H1 (cell line): ENCODE measurements around the gene CACNA2D1. TPM values are rescaled to one million over a fixed set of nuclear protein-coding genes. Genes with fewer than 3 reads are reported as not detected.

Source experiments
- CTCF ChIA-PET: fragments of 300-600 bp; sonication (Branson Sonifier 250); formaldehyde crosslinking; loops from one replicate; lab custom pipeline; 2021; ENCODE audit not compliant: partially characterized antibody; lab: Charles Lee
- POLR2A ChIA-PET: fragments of 300-600 bp; sonication (Branson Sonifier 250); formaldehyde crosslinking; loops from one replicate; lab custom pipeline; 2021; ENCODE audit warnings: inconsistent platforms; ENCODE audit not compliant: partially characterized antibody; lab: Charles Lee
- DNase-seq, 2 experiments: peaks; one replicate each; pipeline versions ENCODE4 v3.0.0 to v3.0.0-alpha.2; 2010 to 2022; ENCODE audit warnings: low spot score in 2 of 2, low read depth in 1 of 2, mixed read lengths in 1 of 2
- FAIRE-seq: peaks from 2 replicates; lab custom pipeline; 2011; peaks lifted over from hg19 to GRCh38; lab: Jason Lieb, UNC
- H2AFZ ChIP-seq: 2 replicates; pipeline ENCODE4 v1.8.1; 2012; ENCODE audit warnings: low read length, inconsistent platforms
- H2AK5ac ChIP-seq: 2 replicates; pipeline ENCODE4 v1.6.1; 2013; ENCODE audit warnings: low read depth, low read length
- H2BK120ac ChIP-seq: replicated peaks from 2 replicates; pipeline ENCODE3; 2013; ENCODE audit warnings: low read depth, low read length, inconsistent platforms
- H2BK12ac ChIP-seq: 2 replicates; pipeline ENCODE4 v1.6.1; 2013; ENCODE audit warnings: low read depth, low read length
- H2BK15ac ChIP-seq: 2 replicates; pipeline ENCODE4 v1.6.1; 2013; ENCODE audit warnings: low read length
- H2BK20ac ChIP-seq: 2 replicates; pipeline ENCODE4 v1.6.1; 2013; ENCODE audit warnings: low read length
- H2BK5ac ChIP-seq: 2 replicates; pipeline ENCODE4 v1.6.1; 2013; ENCODE audit warnings: low read depth, low read length
- H3K14ac ChIP-seq: 2 replicates; pipeline ENCODE4 v1.6.1; 2013; ENCODE audit warnings: inconsistent platforms; ENCODE audit not compliant: insufficient read length
- H3K18ac ChIP-seq: 2 replicates; pipeline ENCODE4 v1.6.1; 2013; ENCODE audit warnings: low read length; ENCODE audit errors: extremely low read depth
- H3K23ac ChIP-seq: 2 replicates; pipeline ENCODE4 v1.6.1; 2013; ENCODE audit warnings: inconsistent platforms; ENCODE audit not compliant: insufficient read length
- H3K23me2 ChIP-seq: 2 replicates; pipeline ENCODE4 v1.6.1; 2013; ENCODE audit warnings: low read depth, low read length
- H3K27ac ChIP-seq: 2 replicates; pipeline ENCODE4 v1.6.1; 2011; ENCODE audit warnings: low read depth, low read length, inconsistent platforms
- H3K27me3 ChIP-seq, 4 experiments: replicated peaks in 1 of 4; 1 replicate in 1 of 4; 2 replicates in 3 of 4; pipeline versions ENCODE4 v1.6.1 to v1.8.1; 2011 to 2013; ENCODE audit warnings: low read length in 3 of 4, mild to moderate bottlenecking in 3 of 4, inconsistent platforms in 2 of 4, mixed read lengths in 2 of 4, moderate library complexity in 1 of 4; ENCODE audit not compliant: control insufficient read depth in 3 of 4, insufficient read depth in 3 of 4; ENCODE audit errors: extremely low read depth in 1 of 4
- H3K36me3 ChIP-seq, 4 experiments: 2 replicates each; pipeline versions ENCODE4 v1.6.1 to v1.8.1; 2011 to 2013; ENCODE audit warnings: mild to moderate bottlenecking in 4 of 4, low read length in 3 of 4, moderate library complexity in 2 of 4, control low read depth in 1 of 4, inconsistent platforms in 1 of 4; ENCODE audit not compliant: insufficient read depth in 4 of 4, control insufficient read depth in 2 of 4
- H3K4ac ChIP-seq: replicated peaks from 2 replicates; pipeline ENCODE3; 2013; ENCODE audit warnings: low read length, low read depth, mixed read lengths, inconsistent platforms; ENCODE audit not compliant: insufficient read length
- H3K4me1 ChIP-seq, 4 experiments: replicated peaks in 1 of 4; 1 replicate in 1 of 4; 2 replicates in 3 of 4; pipeline versions ENCODE4 v1.6.1 to v1.8.1; 2011 to 2013; ENCODE audit warnings: low read length in 3 of 4, inconsistent platforms in 2 of 4, mixed read lengths in 1 of 4; ENCODE audit not compliant: insufficient read depth in 4 of 4, control insufficient read depth in 3 of 4
- H3K4me2 ChIP-seq, 2 experiments: 2 replicates each; pipeline versions ENCODE4 v1.6.1 to v1.8.1; 2011 to 2013; ENCODE audit warnings: low read depth in 2 of 2, low read length in 2 of 2, control low read depth in 1 of 2, inconsistent platforms in 1 of 2, mild to moderate bottlenecking in 1 of 2; ENCODE audit not compliant: insufficient read depth in 1 of 2
- H3K4me3 ChIP-seq, 4 experiments: fragments of 200-600, 300-600 bp in 1 of 4; sonication (generic), shearing (Covaris generic), sonication (Bioruptor Twin) in 1 of 4; 2 replicates each; pipeline versions ENCODE4 v1.5.1 to v1.8.1; 2011 to 2016; ENCODE audit warnings: low read length in 4 of 4, low read depth in 3 of 4, control low read depth in 2 of 4, inconsistent platforms in 2 of 4, mild to moderate bottlenecking in 2 of 4, mixed read lengths in 1 of 4, moderate library complexity in 1 of 4; ENCODE audit not compliant: insufficient read depth in 2 of 4; ENCODE audit errors: extremely low read depth in 1 of 4
- H3K56ac ChIP-seq: replicated peaks from 2 replicates; pipeline ENCODE3; 2013; ENCODE audit warnings: low read depth, mild to moderate bottlenecking, mixed read lengths, low read length, inconsistent platforms; ENCODE audit not compliant: insufficient read length
- H3K79me1 ChIP-seq: 2 replicates; pipeline ENCODE4 v1.6.1; 2013; ENCODE audit warnings: low read depth, low read length, control low read depth
- H3K79me2 ChIP-seq, 2 experiments: 2 replicates each; pipeline versions ENCODE4 v1.6.1 to v1.8.1; 2012 to 2013; ENCODE audit warnings: low read length in 2 of 2, mild to moderate bottlenecking in 2 of 2, inconsistent platforms in 1 of 2; ENCODE audit not compliant: insufficient read depth in 2 of 2, control insufficient read depth in 1 of 2
- H3K9ac ChIP-seq, 4 experiments: replicated peaks in 1 of 4; 1 replicate in 1 of 4; 2 replicates in 3 of 4; pipeline versions ENCODE4 v1.6.1 to v1.8.1; 2011 to 2013; ENCODE audit warnings: low read depth in 3 of 4, low read length in 3 of 4, control low read depth in 2 of 4, mild to moderate bottlenecking in 2 of 4, moderate library complexity in 2 of 4, inconsistent platforms in 1 of 4; ENCODE audit errors: extremely low read depth in 1 of 4
- H3K9me3 ChIP-seq, 2 experiments: 2 replicates each; pipeline versions ENCODE4 v1.6.1 to v1.8.1; 2012 to 2013; ENCODE audit warnings: mild to moderate bottlenecking in 2 of 2, moderate library complexity in 2 of 2, control low read depth in 1 of 2, inconsistent platforms in 1 of 2, low read depth in 1 of 2, low read length in 1 of 2, mixed read lengths in 1 of 2; ENCODE audit not compliant: insufficient read depth in 2 of 2
- H4K20me1 ChIP-seq, 2 experiments: replicated peaks in 1 of 2; 2 replicates each; pipeline versions ENCODE3 to v1.8.1; 2011 to 2013; ENCODE audit warnings: inconsistent platforms in 2 of 2, low read length in 2 of 2, mild to moderate bottlenecking in 1 of 2; ENCODE audit not compliant: insufficient read depth in 2 of 2, control insufficient read depth in 1 of 2
- H4K5ac ChIP-seq: 2 replicates; pipeline ENCODE4 v1.6.1; 2013; ENCODE audit warnings: low read length, low read depth, mixed read lengths, inconsistent platforms; ENCODE audit not compliant: insufficient read length
- H4K8ac ChIP-seq: 2 replicates; pipeline ENCODE4 v1.8.0; 2013; ENCODE audit warnings: mild to moderate bottlenecking, moderate library complexity, low read length, inconsistent platforms; ENCODE audit not compliant: insufficient read depth; ENCODE audit errors: extremely low read depth
- H4K91ac ChIP-seq: replicated peaks from 2 replicates; pipeline ENCODE3; 2013; ENCODE audit warnings: low read length, mixed read lengths, inconsistent platforms; ENCODE audit not compliant: insufficient read length
- E2F6 ChIP-seq: IDR thresholded peaks from 2 replicates; pipeline ENCODE4 v1.6.1; 2012; ENCODE audit warnings: inconsistent platforms
- EGR1 ChIP-seq: IDR thresholded peaks from 2 replicates; pipeline ENCODE4 v1.6.1; 2011; ENCODE audit warnings: low read depth, low read length, borderline replicate concordance
- GTF2F1 ChIP-seq: IDR thresholded peaks from 2 replicates; pipeline ENCODE4 v1.6.1; 2012; ENCODE audit warnings: low read depth, low read length, improper control_type of control experiment, borderline replicate concordance
- HDAC2 ChIP-seq, 2 experiments: fragments of 300-600 bp in 1 of 2; sonication (generic) in 1 of 2; IDR thresholded peaks; 2 replicates each; pipeline ENCODE4 v1.6.1; 2011 to 2012; ENCODE audit warnings: low read depth in 2 of 2, low read length in 2 of 2, mild to moderate bottlenecking in 2 of 2, moderate library complexity in 2 of 2, borderline replicate concordance in 1 of 2, inconsistent platforms in 1 of 2
- HDAC6 ChIP-seq: IDR thresholded peaks from one replicate; pipeline ENCODE4 v1.7.1; 2012; ENCODE audit warnings: low read depth, mild to moderate bottlenecking, inconsistent platforms, low read length, moderate library complexity
- SP4 ChIP-seq: IDR thresholded peaks from 2 replicates; pipeline ENCODE4 v1.6.1; 2012; ENCODE audit warnings: low read length, inconsistent platforms
- SUZ12 ChIP-seq: fragments of 200-600 bp; sonication (generic); IDR thresholded peaks from 2 replicates; pipeline ENCODE4 v1.6.1; 2012; ENCODE audit warnings: mild to moderate bottlenecking, inconsistent platforms, low read length, moderate library complexity, mixed read lengths
- TBP ChIP-seq: IDR thresholded peaks from 2 replicates; pipeline ENCODE4 v1.6.1; 2011; ENCODE audit warnings: low read depth, low read length, improper control_type of control experiment
- TEAD4 ChIP-seq: IDR thresholded peaks from 2 replicates; pipeline ENCODE4 v1.6.1; 2012; ENCODE audit warnings: low read depth, low read length, inconsistent platforms, mixed read lengths
- polyA plus RNA-seq, 7 experiments: library from polyadenylated mRNA; depleted of rRNA in 3 of 7; stranded (reverse) in 5 of 7; unstranded in 2 of 7; fragments of >200 nt in 5 of 7; fragments of 200-250 nt in 2 of 7; gene quantifications; 1 replicate in 5 of 7; 2 replicates in 1 of 7; 4 replicates in 1 of 7; pipeline versions ENCODE4 v1.2.1 to v1.2.3, GENCODE V29; 2011 to 2013; ENCODE audit warnings: missing spikeins in 2 of 7, mixed read lengths in 2 of 7
- total RNA-seq: library from RNA; stranded (reverse); fragmentation: NEBNext Ultra II Directional; extraction: Animal tissue kit (Norgen Biotek cat#: 25700); gene quantifications from 2 replicates; pipeline ENCODE4 v1.2.1, GENCODE V29; 2021

Gene CACNA2D1
- total and polyA plus RNA-seq, 2 of the 8 experiments (the other 6 are each of a cell fraction or from before 2014, with no cell fraction given), result 4.3 to 27.3 TPM

- Histone ChIP-seq H3K27me3 (peaks cover 0 to 1% (median 0%) of the 10 kb centered on the region in 4 experiments; a peak in 1 of 7 replicates), H3K27ac (no peak overlapping the region), H3K23me2 (no peaks in the 10 kb centered on the region), H3K36me3 (no peaks in the 10 kb centered on the region), H3K4ac (no peak overlapping the region), H3K9ac (no peak overlapping the region), H2AFZ (no peak overlapping the region), H3K4me3 (no peak overlapping the region), H3K18ac (no peak overlapping the region), H4K5ac (no peak overlapping the region), H4K20me1 (no peaks in the 10 kb centered on the region), H2AK5ac (no peak overlapping the region), H3K23ac (no peak overlapping the region), H3K4me1 (peaks cover 0 to 9% (median 3%) of the 10 kb centered on the region in 4 experiments; a peak in 2 of 7 replicates), H3K79me2 (peaks cover 0 to 10% of the 10 kb centered on the region in 2 experiments; a peak in 1 of 4 replicates), H4K91ac (no peak overlapping the region), H3K14ac (no peak overlapping the region), H2BK5ac (no peak overlapping the region), H3K56ac (no peak overlapping the region), H3K9me3 (no peaks in the 10 kb centered on the region), H2BK120ac (no peak overlapping the region), H3K79me1 (no peaks in the 10 kb centered on the region), H3K4me2 (no peak overlapping the region), H2BK20ac (no peak overlapping the region), H4K8ac (no peak overlapping the region), H2BK12ac (no peak overlapping the region), H2BK15ac (no peak overlapping the region)
- DNase-seq (no peak), FAIRE-seq (no peak)
- ChIA-PET POLR2A (no interaction called here), CTCF (no interaction called here)
- no peak for TF ChIP-seq HDAC2 (IDR thresholded peaks at IDR 0.05; ENCODE audit: borderline replicate concordance in 1 of 2, low read depth in 2 of 2, low read length in 2 of 2)
- TF ChIP-seq E2F6, result no peak
- no peak for TF ChIP-seq TEAD4
- TF ChIP-seq GTF2F1, result no peak
- TF ChIP-seq SP4, result no peak
- no peak for TF ChIP-seq SUZ12
- no peak for TF ChIP-seq TBP
- no peak for TF ChIP-seq HDAC6
- TF ChIP-seq EGR1, result no peak
These were observed 124.8 kb downstream of the CACNA2D1 start for GRCh38 chr7:82318786-82319185.
